Activated CD8-positive, alpha-beta memory T cell treated with anti-CD3 and anti-CD28 coated beads for 48 hours (primary cell): Measurements from ENCODE around the gene ARID3B.
A peak's percentile ranks its signal among the peaks of the same experiment; 100 is the strongest.
"Not testable (repeated sequence)": the region's sequence is repeated elsewhere in the genome, so short reads cannot be mapped to it uniquely, and the experiment has no call there.

Experiments
- DNase-seq, 3 experiments: peaks; one replicate each; pipeline ENCODE4 v3.0.0-alpha.2; 2020; ENCODE audit warnings: low read depth in 2 of 3, low spot score in 2 of 3

Gene ARID3B

GRCh38 chr15:74564182-74564581 is 23.2 kb downstream of the ARID3B start:
- no peak for DNase-seq

GRCh38 chr15:74565381-74566085 is 24.5 kb downstream of the ARID3B start:
- DNase-seq, result no peak

- DNase-seq, result no peak
Observed at GRCh38 chr15:74568594-74568993, 27.6 kb downstream of the ARID3B start.

- DNase-seq, result no peak
Observed at GRCh38 chr15:74569731-74570070, 28.7 kb downstream of the ARID3B start.

GRCh38 chr15:74571191-74571590 is 30.2 kb downstream of the ARID3B start:
- DNase-seq, result no peak

GRCh38 chr15:74573987-74574386 is 33.0 kb downstream of the ARID3B start:
- no peak for DNase-seq

GRCh38 chr15:74578496-74578994 is 37.5 kb downstream of the ARID3B start:
- no peak for DNase-seq

GRCh38 chr15:74579001-74579400 is 38.0 kb downstream of the ARID3B start:
- DNase-seq, result no peak

GRCh38 chr15:74580538-74581350 is 39.7 kb downstream of the ARID3B start:
- DNase-seq, result no peak

GRCh38 chr15:74584204-74584603 is 43.2 kb downstream of the ARID3B start:
- no peak for DNase-seq

GRCh38 chr15:74584779-74585178 is 43.8 kb downstream of the ARID3B start:
- DNase-seq, result no peak

- no peak for DNase-seq
Observed at GRCh38 chr15:74585191-74585590, 44.2 kb downstream of the ARID3B start.

- DNase-seq, result no peak
Observed at GRCh38 chr15:74585857-74586256, 44.8 kb downstream of the ARID3B start.

GRCh38 chr15:74589826-74590225 is 48.8 kb downstream of the ARID3B start:
- DNase-seq, result no peak

- no peak for DNase-seq
Observed at GRCh38 chr15:74592222-74592621, 51.2 kb downstream of the ARID3B start.

GRCh38 chr15:74593122-74593521 is 52.1 kb downstream of the ARID3B start:
- DNase-seq, result no peak

- no peak for DNase-seq
Observed at GRCh38 chr15:74594455-74594854, 53.4 kb downstream of the ARID3B start.

- DNase-seq, result no peak
Observed at GRCh38 chr15:74595271-74595670, 54.3 kb downstream of the ARID3B start.

GRCh38 chr15:74596736-74597135 is 55.7 kb downstream of the ARID3B start:
- DNase-seq, result not testable (repeated sequence)

- DNase-seq, result not testable (repeated sequence)
Observed at GRCh38 chr15:74597146-74597705, 56.2 kb downstream of the ARID3B start.

GRCh38 chr15:74598126-74598842 is 57.3 kb downstream of the ARID3B start:
- DNase-seq, result peak; percentile 66 to 79 (median 69)
